ENCODE measurements around the gene FRMPD1.

Gene FRMPD1

DNA sequence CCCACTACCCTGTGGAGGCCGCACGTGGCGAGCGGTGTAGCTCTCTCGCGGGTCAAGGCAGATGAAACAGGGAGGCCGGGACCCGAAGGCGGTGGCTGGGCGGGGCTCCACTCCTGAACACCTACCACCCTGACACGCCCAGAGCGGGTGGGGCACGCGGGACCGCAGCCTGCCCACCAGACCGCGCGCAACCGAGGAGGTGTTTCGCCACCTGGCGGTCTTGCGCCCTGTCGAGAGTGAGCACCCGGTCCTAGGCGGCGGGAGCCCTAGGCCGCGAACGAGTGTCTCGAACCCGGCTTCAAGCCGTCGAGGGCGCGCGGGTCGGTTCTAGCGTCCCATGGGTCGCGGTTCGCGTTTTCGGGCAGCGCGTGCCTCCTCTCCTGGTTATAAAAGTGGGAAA lies 136.3 kb downstream of the FRMPD1 start:
- TF ChIP-seq, protein P1, sequence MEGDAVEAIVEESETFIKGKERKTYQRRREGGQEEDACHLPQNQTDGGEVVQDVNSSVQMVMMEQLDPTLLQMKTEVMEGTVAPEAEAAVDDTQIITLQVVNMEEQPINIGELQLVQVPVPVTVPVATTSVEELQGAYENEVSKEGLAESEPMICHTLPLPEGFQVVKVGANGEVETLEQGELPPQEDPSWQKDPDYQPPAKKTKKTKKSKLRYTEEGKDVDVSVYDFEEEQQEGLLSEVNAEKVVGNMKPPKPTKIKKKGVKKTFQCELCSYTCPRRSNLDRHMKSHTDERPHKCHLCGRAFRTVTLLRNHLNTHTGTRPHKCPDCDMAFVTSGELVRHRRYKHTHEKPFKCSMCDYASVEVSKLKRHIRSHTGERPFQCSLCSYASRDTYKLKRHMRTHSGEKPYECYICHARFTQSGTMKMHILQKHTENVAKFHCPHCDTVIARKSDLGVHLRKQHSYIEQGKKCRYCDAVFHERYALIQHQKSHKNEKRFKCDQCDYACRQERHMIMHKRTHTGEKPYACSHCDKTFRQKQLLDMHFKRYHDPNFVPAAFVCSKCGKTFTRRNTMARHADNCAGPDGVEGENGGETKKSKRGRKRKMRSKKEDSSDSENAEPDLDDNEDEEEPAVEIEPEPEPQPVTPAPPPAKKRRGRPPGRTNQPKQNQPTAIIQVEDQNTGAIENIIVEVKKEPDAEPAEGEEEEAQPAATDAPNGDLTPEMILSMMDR (conservative IDR thresholded peaks at IDR 0.05; ENCODE audit: low read length) = no peak
- TF ChIP-seq EZH2phosphoT487 (IDR thresholded peaks at IDR 0.05; ENCODE audit: borderline replicate concordance) = no peak

GRCh38 chr9:37788332-37788731 lies 137.6 kb downstream of the FRMPD1 start:
- Histone ChIP-seq H3K4me1 (ENCODE audit: insufficient read depth, low read length, poor library complexity, severe bottlenecking) (peaks cover 14% of the 10 kb centered on the region), H3K27me3 (ENCODE audit: insufficient read depth, low read length, poor library complexity, severe bottlenecking) (peaks cover 91% of the 10 kb centered on the region), H3K9me3 (ENCODE audit: insufficient read depth, low read depth, low read length) (no peaks in the 10 kb centered on the region), H3K36me3 (ENCODE audit: insufficient read depth, low read length) (no peaks in the 10 kb centered on the region), H2AFZ (ENCODE audit: low read length) (no peak overlapping the region), H3K9me2 (replicated peaks; ENCODE audit: low read depth, low read length) (no peaks in the 10 kb centered on the region), H3K4me2 (ENCODE audit: low read depth, low read length, poor library complexity, severe bottlenecking) (no peak overlapping the region), H4K20me1 (ENCODE audit: insufficient read depth, low read length, poor library complexity, severe bottlenecking) (peaks cover 13% of the 10 kb centered on the region), H3K4me3 (ENCODE audit: low read length, poor library complexity, severe bottlenecking) (no peak overlapping the region), H3K79me2 (ENCODE audit: insufficient read depth, low read length) (peaks cover 13% of the 10 kb centered on the region), H3F3A (ENCODE audit: low read depth) (no peaks in the 10 kb centered on the region), H3K9ac (ENCODE audit: low read depth, low read length, poor library complexity, severe bottlenecking) (no peak overlapping the region)
- TF ChIP-seq EZH2phosphoT487 (IDR thresholded peaks at IDR 0.05; ENCODE audit: borderline replicate concordance) = no peak
- TF ChIP-seq, protein P1 (conservative IDR thresholded peaks at IDR 0.05; ENCODE audit: low read length) = no peak

More for the DNA sequence above, 136.3 kb downstream of the FRMPD1 start:
- H3K4me2 ChIP-seq (ENCODE audit: low read depth, low read length, poor library complexity, severe bottlenecking) = no peak overlapping the region
- H3K4me3 ChIP-seq (ENCODE audit: low read length, poor library complexity, severe bottlenecking) = no peak overlapping the region
- H3F3A ChIP-seq (ENCODE audit: low read depth) = no peaks in the 10 kb centered on the region
- no peaks in the 10 kb centered on the region for H3K9me2 ChIP-seq (replicated peaks; ENCODE audit: low read depth, low read length)
- H3K79me2 ChIP-seq (ENCODE audit: insufficient read depth, low read length) = peaks cover 26% of the 10 kb centered on the region
- no peaks in the 10 kb centered on the region for H3K9me3 ChIP-seq (ENCODE audit: insufficient read depth, low read depth, low read length)
- peaks cover 26% of the 10 kb centered on the region for H4K20me1 ChIP-seq (ENCODE audit: insufficient read depth, low read length, poor library complexity, severe bottlenecking)
- no peak overlapping the region for H3K9ac ChIP-seq (ENCODE audit: low read depth, low read length, poor library complexity, severe bottlenecking)
- no peaks in the 10 kb centered on the region for H3K36me3 ChIP-seq (ENCODE audit: insufficient read depth, low read length)
- no peak overlapping the region for H2AFZ ChIP-seq (ENCODE audit: low read length)
- H3K27me3 ChIP-seq (ENCODE audit: insufficient read depth, low read length, poor library complexity, severe bottlenecking) = peaks cover 78% of the 10 kb centered on the region
- H3K4me1 ChIP-seq (ENCODE audit: insufficient read depth, low read length, poor library complexity, severe bottlenecking) = peaks cover 27% of the 10 kb centered on the region

DNA sequence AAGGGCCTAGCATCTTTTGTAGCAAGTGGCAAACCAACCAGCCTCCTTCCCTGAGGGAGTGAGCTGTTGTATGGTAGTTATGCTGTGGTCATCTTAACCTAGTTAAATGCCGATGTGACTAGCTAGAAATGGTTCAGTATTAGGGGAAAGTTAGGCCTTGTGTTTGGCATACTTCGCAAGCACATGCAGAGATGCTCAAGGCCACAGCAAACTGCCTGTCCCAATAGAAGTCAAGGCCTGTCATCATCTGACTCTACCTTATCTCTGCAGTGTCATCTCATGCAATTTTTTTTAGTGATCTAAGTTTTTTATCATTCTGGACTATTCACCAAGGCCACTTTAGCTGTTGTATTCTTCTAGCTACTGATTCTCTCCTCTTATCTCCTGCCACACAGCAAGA lies 139.3 kb downstream of the FRMPD1 start:
- Histone ChIP-seq H3K36me3 (ENCODE audit: insufficient read depth, low read length) (no peaks in the 10 kb centered on the region), H2AFZ (ENCODE audit: low read length) (no peak overlapping the region), H3K9ac (ENCODE audit: low read depth, low read length, poor library complexity, severe bottlenecking) (no peak overlapping the region), H3F3A (ENCODE audit: low read depth) (no peaks in the 10 kb centered on the region), H3K4me3 (ENCODE audit: low read length, poor library complexity, severe bottlenecking) (no peak overlapping the region), H3K4me2 (ENCODE audit: low read depth, low read length, poor library complexity, severe bottlenecking) (no peak overlapping the region), H3K27me3 (ENCODE audit: insufficient read depth, low read length, poor library complexity, severe bottlenecking) (peaks cover 100% of the 10 kb centered on the region), H3K79me2 (ENCODE audit: insufficient read depth, low read length) (no peaks in the 10 kb centered on the region), H3K4me1 (ENCODE audit: insufficient read depth, low read length, poor library complexity, severe bottlenecking) (peaks cover 6% of the 10 kb centered on the region), H3K9me2 (replicated peaks; ENCODE audit: low read depth, low read length) (no peaks in the 10 kb centered on the region), H4K20me1 (ENCODE audit: insufficient read depth, low read length, poor library complexity, severe bottlenecking) (no peaks in the 10 kb centered on the region), H3K9me3 (ENCODE audit: insufficient read depth, low read depth, low read length) (no peaks in the 10 kb centered on the region)
- TF ChIP-seq, protein P1 (conservative IDR thresholded peaks at IDR 0.05; ENCODE audit: low read length) = no peak
- no peak for TF ChIP-seq EZH2phosphoT487 (IDR thresholded peaks at IDR 0.05; ENCODE audit: borderline replicate concordance)
